ENCODE measurements around the gene RTRAF. TPM values are rescaled to one million over a fixed set of nuclear protein-coding genes. Genes with fewer than 3 reads are reported as not detected.

RTRAF gene
- total RNA-seq, 1 experiment from 2014 or later, result 350 TPM

- no peak overlapping the region for H2BK5ac ChIP-seq (ENCODE audit: insufficient read length, low read length)
- no peak overlapping the region for H2BK15ac ChIP-seq (ENCODE audit: low read depth, low read length)
- H3K4me2 ChIP-seq (ENCODE audit: insufficient read depth, insufficient read length, low read length), result no peak overlapping the region
- TF ChIP-seq, protein P1, sequence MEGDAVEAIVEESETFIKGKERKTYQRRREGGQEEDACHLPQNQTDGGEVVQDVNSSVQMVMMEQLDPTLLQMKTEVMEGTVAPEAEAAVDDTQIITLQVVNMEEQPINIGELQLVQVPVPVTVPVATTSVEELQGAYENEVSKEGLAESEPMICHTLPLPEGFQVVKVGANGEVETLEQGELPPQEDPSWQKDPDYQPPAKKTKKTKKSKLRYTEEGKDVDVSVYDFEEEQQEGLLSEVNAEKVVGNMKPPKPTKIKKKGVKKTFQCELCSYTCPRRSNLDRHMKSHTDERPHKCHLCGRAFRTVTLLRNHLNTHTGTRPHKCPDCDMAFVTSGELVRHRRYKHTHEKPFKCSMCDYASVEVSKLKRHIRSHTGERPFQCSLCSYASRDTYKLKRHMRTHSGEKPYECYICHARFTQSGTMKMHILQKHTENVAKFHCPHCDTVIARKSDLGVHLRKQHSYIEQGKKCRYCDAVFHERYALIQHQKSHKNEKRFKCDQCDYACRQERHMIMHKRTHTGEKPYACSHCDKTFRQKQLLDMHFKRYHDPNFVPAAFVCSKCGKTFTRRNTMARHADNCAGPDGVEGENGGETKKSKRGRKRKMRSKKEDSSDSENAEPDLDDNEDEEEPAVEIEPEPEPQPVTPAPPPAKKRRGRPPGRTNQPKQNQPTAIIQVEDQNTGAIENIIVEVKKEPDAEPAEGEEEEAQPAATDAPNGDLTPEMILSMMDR (conservative IDR thresholded peaks at IDR 0.05), result no peak
- H4K91ac ChIP-seq (ENCODE audit: insufficient read length, low read depth, low read length), result no peak overlapping the region
- H2BK120ac ChIP-seq (ENCODE audit: low read depth, low read length, poor library complexity, severe bottlenecking), result no peak overlapping the region
- no peak for DNase-seq
- no peak overlapping the region for H3K9ac ChIP-seq (ENCODE audit: extremely low read depth, insufficient read length, low read length)
- no peaks in the 10 kb centered on the region for H3K9me3 ChIP-seq (ENCODE audit: control insufficient read depth, low read depth, low read length)
- no peak overlapping the region for H2AK5ac ChIP-seq (ENCODE audit: insufficient read length, low read length)
- no peaks in the 10 kb centered on the region for H3K9me3 Mint-ChIP-seq
- no peak overlapping the region for H3K18ac ChIP-seq (ENCODE audit: insufficient read length, low read depth, low read length)
- H3K79me2 ChIP-seq (ENCODE audit: insufficient read depth, low read length), result no peaks in the 10 kb centered on the region; the same call in 1 of the 2 replicates
- no peak overlapping the region for H3K56ac ChIP-seq (ENCODE audit: insufficient read length, low read depth, low read length)
- H3K23me2 ChIP-seq (ENCODE audit: insufficient read length, low read depth, low read length, poor library complexity, severe bottlenecking), result no peaks in the 10 kb centered on the region
- peaks cover 7% of the 10 kb centered on the region for H3K27me3 Mint-ChIP-seq (ENCODE audit: low read depth)
- no peaks in the 10 kb centered on the region for H3K27me3 ChIP-seq (ENCODE audit: insufficient read depth, low read length)
- no peak overlapping the region for H3K4me3 Mint-ChIP-seq
- H4K20me1 ChIP-seq (ENCODE audit: control insufficient read depth, insufficient read depth, insufficient read length), result no peaks in the 10 kb centered on the region
- no peak overlapping the region for H4K8ac ChIP-seq (replicated peaks; ENCODE audit: insufficient read length, low read depth, low read length)
- no peak overlapping the region for H3K4ac ChIP-seq (ENCODE audit: low read depth, low read length)
- no peak overlapping the region for H3K27ac Mint-ChIP-seq
- H3K27ac ChIP-seq (ENCODE audit: insufficient read length, low read depth, low read length), result no peak overlapping the region
- H3K79me1 ChIP-seq (ENCODE audit: insufficient read depth, low read depth, low read length, poor library complexity, severe bottlenecking), result no peaks in the 10 kb centered on the region
- no peaks in the 10 kb centered on the region for H3K36me3 Mint-ChIP-seq (ENCODE audit: insufficient read depth in 1 of 3, low read depth in 3 of 3)
- H3K23ac ChIP-seq (ENCODE audit: insufficient read length, low read depth, low read length), result no peak overlapping the region
- H3K14ac ChIP-seq (ENCODE audit: insufficient read depth, low read length), result no peak overlapping the region
- peaks cover 0 to 2% of the 10 kb centered on the region in 2 experiments; a peak in 2 of 4 replicates for H3K4me1 Mint-ChIP-seq
- WGBS (ENCODE audit: extremely low coverage, insufficient read length, low lambda C conversion rate), result no CpG with 5 or more reads among the region's 2 CpGs
- no peak overlapping the region for H2BK12ac ChIP-seq (ENCODE audit: insufficient read length, low read depth, low read length)
- H3T11ph ChIP-seq (ENCODE audit: low read length), result no peak overlapping the region
- H2BK20ac ChIP-seq (ENCODE audit: low read depth, low read length, poor library complexity, severe bottlenecking), result no peak overlapping the region
- no peak overlapping the region for H2AFZ ChIP-seq (ENCODE audit: low read length)
- no peaks in the 10 kb centered on the region for H3K4me1 ChIP-seq (ENCODE audit: insufficient read depth, low read length)
- H4K5ac ChIP-seq (ENCODE audit: insufficient read length, low read depth, low read length), result no peak overlapping the region
These were observed 65.8 kb downstream of the RTRAF start for GRCh38 chr14:52055167-52055566.
